ENCODE data around the gene UVSSA.

UVSSA gene

GRCh38 chr4:1400191-1400805 is 53.3 kb downstream of the UVSSA start:
- H3K4me3 ChIP-seq (ENCODE audit: low read depth, low read length): no peak overlapping the region
- TF ChIP-seq CTCF (IDR thresholded peaks at IDR 0.05; ENCODE audit: low read depth, low read length, missing control alignments): no peak
- DNase-seq (ENCODE audit: low read depth): no peak

GRCh38 chr4:1400831-1401408 is 53.9 kb downstream of the UVSSA start:
- DNase-seq (ENCODE audit: low read depth): no peak
- H3K4me3 ChIP-seq (ENCODE audit: low read depth, low read length): no peak overlapping the region
- no peak for TF ChIP-seq CTCF (IDR thresholded peaks at IDR 0.05; ENCODE audit: low read depth, low read length, missing control alignments)

GRCh38 chr4:1401409-1402020 is 54.5 kb downstream of the UVSSA start:
- H3K4me3 ChIP-seq (ENCODE audit: low read depth, low read length): no peak overlapping the region
- no peak for TF ChIP-seq CTCF (IDR thresholded peaks at IDR 0.05; ENCODE audit: low read depth, low read length, missing control alignments)
- no peak for DNase-seq (ENCODE audit: low read depth)

- no peak overlapping the region for H3K4me3 ChIP-seq (ENCODE audit: low read depth, low read length)
- no peak for DNase-seq (ENCODE audit: low read depth)
- TF ChIP-seq CTCF (IDR thresholded peaks at IDR 0.05; ENCODE audit: low read depth, low read length, missing control alignments): no peak
These were observed 55.1 kb downstream of the UVSSA start for GRCh38 chr4:1402021-1402515.

- DNase-seq (ENCODE audit: low read depth): no peak
- no peak for TF ChIP-seq CTCF (IDR thresholded peaks at IDR 0.05; ENCODE audit: low read depth, low read length, missing control alignments)
- H3K4me3 ChIP-seq (ENCODE audit: low read depth, low read length): no peak overlapping the region
These were observed 55.6 kb downstream of the UVSSA start for GRCh38 chr4:1402516-1403091.

- no peak for TF ChIP-seq CTCF (IDR thresholded peaks at IDR 0.05; ENCODE audit: low read depth, low read length, missing control alignments)
- no peak for DNase-seq (ENCODE audit: low read depth)
- H3K4me3 ChIP-seq (ENCODE audit: low read depth, low read length): no peak overlapping the region
These were observed 56.2 kb downstream of the UVSSA start for GRCh38 chr4:1403177-1403583.
